Measurements from ENCODE around the gene CTTNBP2.

CTTNBP2 gene

DNA sequence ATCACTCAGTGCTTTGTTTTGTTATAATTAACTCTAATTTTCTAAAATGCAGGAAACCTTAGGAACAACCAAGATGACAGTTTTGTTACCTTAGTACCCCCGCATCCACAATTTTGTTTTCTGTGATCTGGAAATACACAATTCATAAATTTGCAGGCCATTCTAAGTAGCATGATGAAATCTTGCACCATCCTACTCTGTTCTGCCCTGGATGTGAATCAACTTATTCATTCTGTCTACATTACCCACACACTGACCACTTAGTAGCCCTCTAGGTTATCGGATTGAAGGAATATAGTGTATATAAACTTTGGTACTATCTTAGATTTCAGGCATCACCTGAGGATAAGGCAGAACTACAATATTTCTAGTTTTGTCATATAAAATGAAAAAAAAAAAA is 155.9 kb downstream of the CTTNBP2 start:
- Histone ChIP-seq H3K4me1 (ENCODE audit: low read length) (no peaks in the 10 kb centered on the region), H3K27me3 (replicated peaks; ENCODE audit: insufficient read depth, low read length) (no peaks in the 10 kb centered on the region), H3F3A (ENCODE audit: insufficient read depth, low read length) (no peaks in the 10 kb centered on the region), H2AFZ (ENCODE audit: low read length) (no peak overlapping the region), H3K36me3 (replicated peaks; ENCODE audit: insufficient read depth, low read length) (no peaks in the 10 kb centered on the region), H3K27ac (ENCODE audit: low read length) (no peak overlapping the region), H3K4me2 (ENCODE audit: low read depth, low read length) (no peak overlapping the region), H4K20me1 (ENCODE audit: insufficient read depth, low read length) (no peaks in the 10 kb centered on the region), H3K9me3 (replicated peaks; ENCODE audit: insufficient read depth, low read length) (no peaks in the 10 kb centered on the region), H3K4me3 (ENCODE audit: low read length) (no peak overlapping the region), H3K79me2 (ENCODE audit: low read length) (no peaks in the 10 kb centered on the region), H3K9me2 (replicated peaks; ENCODE audit: insufficient read depth, low read length) (no peaks in the 10 kb centered on the region), H3K9ac (ENCODE audit: low read length) (no peak overlapping the region)
- TF ChIP-seq EZH2 (optimal IDR thresholded peaks at IDR 0.05; ENCODE audit: low read depth, low read length) (no peak), EZH2phosphoT487 (IDR thresholded peaks at IDR 0.05; ENCODE audit: low read length) (no peak)
- TF ChIP-seq, protein P1, sequence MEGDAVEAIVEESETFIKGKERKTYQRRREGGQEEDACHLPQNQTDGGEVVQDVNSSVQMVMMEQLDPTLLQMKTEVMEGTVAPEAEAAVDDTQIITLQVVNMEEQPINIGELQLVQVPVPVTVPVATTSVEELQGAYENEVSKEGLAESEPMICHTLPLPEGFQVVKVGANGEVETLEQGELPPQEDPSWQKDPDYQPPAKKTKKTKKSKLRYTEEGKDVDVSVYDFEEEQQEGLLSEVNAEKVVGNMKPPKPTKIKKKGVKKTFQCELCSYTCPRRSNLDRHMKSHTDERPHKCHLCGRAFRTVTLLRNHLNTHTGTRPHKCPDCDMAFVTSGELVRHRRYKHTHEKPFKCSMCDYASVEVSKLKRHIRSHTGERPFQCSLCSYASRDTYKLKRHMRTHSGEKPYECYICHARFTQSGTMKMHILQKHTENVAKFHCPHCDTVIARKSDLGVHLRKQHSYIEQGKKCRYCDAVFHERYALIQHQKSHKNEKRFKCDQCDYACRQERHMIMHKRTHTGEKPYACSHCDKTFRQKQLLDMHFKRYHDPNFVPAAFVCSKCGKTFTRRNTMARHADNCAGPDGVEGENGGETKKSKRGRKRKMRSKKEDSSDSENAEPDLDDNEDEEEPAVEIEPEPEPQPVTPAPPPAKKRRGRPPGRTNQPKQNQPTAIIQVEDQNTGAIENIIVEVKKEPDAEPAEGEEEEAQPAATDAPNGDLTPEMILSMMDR (IDR thresholded peaks at IDR 0.05; ENCODE audit: low read length), result no peak
- no peak for DNase-seq

DNA sequence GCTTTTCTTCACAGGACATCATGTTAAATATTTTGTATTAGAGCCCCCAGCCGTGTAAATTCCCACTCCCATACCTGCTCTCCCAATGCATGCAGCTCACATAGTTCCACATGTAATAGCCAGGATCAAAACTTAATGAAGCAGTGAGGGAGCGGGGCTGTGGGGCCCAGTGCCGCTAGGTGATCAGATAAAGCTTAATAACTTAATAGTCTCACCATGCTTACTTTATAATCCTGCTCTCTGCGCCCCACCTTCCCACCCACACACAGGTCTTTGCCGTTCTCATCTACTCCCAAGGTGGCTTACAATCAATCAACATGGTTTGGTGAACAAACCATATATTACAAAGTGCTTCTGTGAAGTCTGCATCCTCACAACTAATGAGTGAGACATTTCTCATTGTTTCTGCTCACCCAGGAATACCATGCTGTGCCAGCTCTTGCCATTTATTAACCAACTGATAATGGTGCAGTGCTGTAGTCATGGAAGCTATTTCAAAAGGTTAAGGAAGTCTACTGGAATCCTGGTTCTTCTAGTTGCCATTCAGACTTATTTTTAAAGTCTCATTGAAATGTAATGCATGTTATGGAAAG is 156.4 kb downstream of the CTTNBP2 start:
- Histone ChIP-seq H3K4me1 (ENCODE audit: low read length) (no peaks in the 10 kb centered on the region), H3K27me3 (replicated peaks; ENCODE audit: insufficient read depth, low read length) (no peaks in the 10 kb centered on the region), H3K27ac (ENCODE audit: low read length) (no peak overlapping the region), H3K9me3 (replicated peaks; ENCODE audit: insufficient read depth, low read length) (no peaks in the 10 kb centered on the region), H3F3A (ENCODE audit: insufficient read depth, low read length) (no peaks in the 10 kb centered on the region), H3K4me2 (ENCODE audit: low read depth, low read length) (no peak overlapping the region), H4K20me1 (ENCODE audit: insufficient read depth, low read length) (no peaks in the 10 kb centered on the region), H3K4me3 (ENCODE audit: low read length) (no peak overlapping the region), H2AFZ (ENCODE audit: low read length) (no peak overlapping the region), H3K79me2 (ENCODE audit: low read length) (no peaks in the 10 kb centered on the region), H3K9me2 (replicated peaks; ENCODE audit: insufficient read depth, low read length) (no peaks in the 10 kb centered on the region), H3K9ac (ENCODE audit: low read length) (no peak overlapping the region), H3K36me3 (replicated peaks; ENCODE audit: insufficient read depth, low read length) (no peaks in the 10 kb centered on the region)
- no peak for TF ChIP-seq EZH2phosphoT487 (IDR thresholded peaks at IDR 0.05; ENCODE audit: low read length)
- TF ChIP-seq EZH2 (optimal IDR thresholded peaks at IDR 0.05; ENCODE audit: low read depth, low read length), result no peak
- TF ChIP-seq, protein P1 (IDR thresholded peaks at IDR 0.05; ENCODE audit: low read length), result no peak
- DNase-seq, result no peak

DNA sequence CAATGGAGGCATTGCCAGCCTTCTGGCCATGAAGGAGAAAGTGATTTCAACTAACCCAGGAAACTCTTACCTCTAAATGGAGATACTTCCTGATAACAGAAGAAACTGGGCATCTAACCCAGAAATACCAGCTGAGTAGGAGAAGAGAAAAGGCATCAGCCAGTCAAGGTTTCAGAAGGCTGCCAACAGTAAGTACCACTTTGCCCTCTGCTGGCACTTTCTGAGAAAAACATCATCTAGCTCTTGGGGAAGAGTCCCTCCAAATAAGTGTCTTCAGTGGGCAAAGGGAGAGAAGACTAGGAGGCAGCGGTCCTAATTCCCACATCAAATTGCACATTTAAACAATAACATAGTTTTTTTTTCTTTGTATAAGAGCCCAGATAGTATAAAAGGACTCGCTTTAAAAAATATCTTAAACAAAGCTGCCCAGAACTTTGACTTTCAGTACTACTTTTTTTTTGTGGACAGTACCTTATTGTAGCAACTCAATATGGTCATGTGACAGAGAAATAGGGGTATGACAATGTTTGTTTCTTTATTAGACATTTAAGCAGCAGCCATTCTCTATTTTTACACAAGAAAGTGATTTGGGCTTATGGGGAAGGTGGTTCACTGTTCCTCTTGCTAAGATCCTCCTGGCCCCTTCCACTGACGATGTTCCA is 157.3 kb downstream of the CTTNBP2 start:
- no peaks in the 10 kb centered on the region for H3K79me2 ChIP-seq (ENCODE audit: low read length)
- no peaks in the 10 kb centered on the region for H3F3A ChIP-seq (ENCODE audit: insufficient read depth, low read length)
- H3K9me2 ChIP-seq (replicated peaks; ENCODE audit: insufficient read depth, low read length), result no peaks in the 10 kb centered on the region
- no peak overlapping the region for H3K9ac ChIP-seq (ENCODE audit: low read length)
- no peak overlapping the region for H3K4me3 ChIP-seq (ENCODE audit: low read length)
- H3K4me1 ChIP-seq (ENCODE audit: low read length), result no peaks in the 10 kb centered on the region
- TF ChIP-seq EZH2phosphoT487 (IDR thresholded peaks at IDR 0.05; ENCODE audit: low read length), result no peak
- no peak for TF ChIP-seq EZH2 (optimal IDR thresholded peaks at IDR 0.05; ENCODE audit: low read depth, low read length)
- TF ChIP-seq, protein P1 (IDR thresholded peaks at IDR 0.05; ENCODE audit: low read length), result peak; percentile 87
- no peaks in the 10 kb centered on the region for H3K27me3 ChIP-seq (replicated peaks; ENCODE audit: insufficient read depth, low read length)
- H3K36me3 ChIP-seq (replicated peaks; ENCODE audit: insufficient read depth, low read length), result no peaks in the 10 kb centered on the region
- no peak overlapping the region for H3K4me2 ChIP-seq (ENCODE audit: low read depth, low read length)
- H2AFZ ChIP-seq (ENCODE audit: low read length), result no peak overlapping the region
- no peaks in the 10 kb centered on the region for H4K20me1 ChIP-seq (ENCODE audit: insufficient read depth, low read length)
- peak; percentile 84 for DNase-seq
- no peak overlapping the region for H3K27ac ChIP-seq (ENCODE audit: low read length)
- no peaks in the 10 kb centered on the region for H3K9me3 ChIP-seq (replicated peaks; ENCODE audit: insufficient read depth, low read length)
